Measurements from ENCODE around the gene ALDH1A3.

GRCh38 chr15:100930306-100930848 lies 50.7 kb downstream of the ALDH1A3 start:
- TF ChIP-seq CTCF (IDR thresholded peaks at IDR 0.05) (no peak), POLR2A (IDR thresholded peaks at IDR 0.05) (no peak), EP300 (IDR thresholded peaks at IDR 0.05; ENCODE audit: low read depth) (no peak)
